ENCODE measurements around the gene PFDN2. TPM values are rescaled to one million over a fixed set of nuclear protein-coding genes. Genes with fewer than 3 reads are reported as not detected.

The PFDN2 gene
- total RNA-seq, 1 donor = 27.9 TPM

GRCh38 chr1:161111117-161111516, 6.7 kb downstream of the PFDN2 start:
- peaks cover 57% of the 10 kb centered on the region for H4K20me1 ChIP-seq (ENCODE audit: insufficient read depth, low read length)

DNA sequence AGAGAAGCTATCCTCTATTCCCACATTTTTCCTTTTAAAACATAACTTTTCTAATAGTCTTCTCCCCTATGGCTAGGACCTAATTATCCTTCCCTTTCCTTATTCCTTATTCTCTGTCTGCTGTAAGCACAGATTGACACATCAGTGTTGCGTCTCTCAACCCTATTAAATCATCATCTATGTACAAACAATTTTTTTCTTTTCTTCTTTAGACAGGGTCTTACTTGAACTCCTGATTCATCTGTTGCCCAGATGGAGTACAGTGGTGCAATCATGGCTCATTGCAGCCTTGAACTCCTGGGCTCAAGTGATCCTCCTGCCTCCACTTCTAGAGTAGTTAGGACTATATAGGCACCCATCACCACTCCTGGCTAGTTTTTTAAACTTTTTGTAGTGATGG, 11.4 kb downstream of the PFDN2 start:
- H4K20me1 ChIP-seq (ENCODE audit: insufficient read depth, low read length) = peaks cover 35% of the 10 kb centered on the region
- H3K4me1 ChIP-seq (ENCODE audit: insufficient read depth, low read length) = no peaks in the 10 kb centered on the region
- DNase-seq (ENCODE audit: insufficient read length, low spot score, missing footprints) = no peak
- no peak for TF ChIP-seq CTCF (IDR thresholded peaks at IDR 0.05; ENCODE audit: extremely low read depth, low read depth, low read length)
- no peak overlapping the region for H2AFZ ChIP-seq (ENCODE audit: low read length)
- H3K4me2 ChIP-seq (ENCODE audit: insufficient read depth, low read length) = no peak overlapping the region
- H3K36me3 ChIP-seq (ENCODE audit: insufficient read depth, low read length) = peaks cover 19% of the 10 kb centered on the region
- H3K9me3 ChIP-seq (ENCODE audit: low read depth, low read length) = no peaks in the 10 kb centered on the region
- H3K4me3 ChIP-seq (ENCODE audit: insufficient read depth, low read length) = no peak overlapping the region
- H3K27me3 ChIP-seq (ENCODE audit: insufficient read depth, low read length) = no peaks in the 10 kb centered on the region
- peaks cover 85% of the 10 kb centered on the region for H3K79me2 ChIP-seq (ENCODE audit: insufficient read depth, low read length)
- H3K27ac ChIP-seq (ENCODE audit: low read depth, low read length) = no peak overlapping the region

More at GRCh38 chr1:161111117-161111516, 6.7 kb downstream of the PFDN2 start:
- Histone ChIP-seq H3K4me1 (ENCODE audit: insufficient read depth, low read length) (peaks cover 26% of the 10 kb centered on the region), H3K27me3 (ENCODE audit: insufficient read depth, low read length) (no peaks in the 10 kb centered on the region), H3K9me3 (ENCODE audit: low read depth, low read length) (no peaks in the 10 kb centered on the region), H3K27ac (ENCODE audit: low read depth, low read length) (no peak overlapping the region), H3K4me3 (ENCODE audit: insufficient read depth, low read length) (no peak overlapping the region), H2AFZ (ENCODE audit: low read length) (no peak overlapping the region), H3K79me2 (ENCODE audit: insufficient read depth, low read length) (peaks cover 95% of the 10 kb centered on the region), H3K4me2 (ENCODE audit: insufficient read depth, low read length) (no peak overlapping the region), H3K36me3 (ENCODE audit: insufficient read depth, low read length) (peaks cover 5% of the 10 kb centered on the region)
- no peak for TF ChIP-seq CTCF (IDR thresholded peaks at IDR 0.05; ENCODE audit: extremely low read depth, low read depth, low read length)
- DNase-seq (ENCODE audit: insufficient read length, low spot score, missing footprints) = no peak

DNA sequence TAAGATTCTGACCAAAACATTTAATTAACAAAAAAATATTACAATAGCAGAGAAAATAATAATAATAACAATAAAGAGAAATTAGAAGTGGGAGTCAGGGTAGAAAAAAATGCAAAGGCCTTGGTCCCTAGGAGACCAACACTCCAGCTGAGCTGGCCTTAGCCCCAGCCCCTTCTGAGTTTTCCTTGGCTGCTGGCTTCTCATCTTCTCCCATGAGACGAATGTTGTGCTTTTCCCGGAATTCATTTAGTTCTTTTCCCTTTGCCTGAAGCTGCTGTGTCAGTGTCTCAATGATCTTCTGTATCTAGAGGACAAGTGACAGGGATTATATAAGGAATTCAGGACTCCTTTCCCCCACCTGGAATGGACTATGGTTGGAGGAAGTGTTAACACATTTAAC, 17.3 kb downstream of the PFDN2 start:
- no peak overlapping the region for H3K4me2 ChIP-seq (ENCODE audit: insufficient read depth, low read length)
- H3K9me3 ChIP-seq (ENCODE audit: low read depth, low read length) = no peaks in the 10 kb centered on the region
- no peak overlapping the region for H3K4me3 ChIP-seq (ENCODE audit: insufficient read depth, low read length)
- no peaks in the 10 kb centered on the region for H3K27me3 ChIP-seq (ENCODE audit: insufficient read depth, low read length)
- peaks cover 15% of the 10 kb centered on the region for H4K20me1 ChIP-seq (ENCODE audit: insufficient read depth, low read length)
- peaks cover 25% of the 10 kb centered on the region for H3K36me3 ChIP-seq (ENCODE audit: insufficient read depth, low read length)
- peaks cover 13% of the 10 kb centered on the region for H3K4me1 ChIP-seq (ENCODE audit: insufficient read depth, low read length)
- no peak for TF ChIP-seq CTCF (IDR thresholded peaks at IDR 0.05; ENCODE audit: extremely low read depth, low read depth, low read length)
- H3K27ac ChIP-seq (ENCODE audit: low read depth, low read length) = no peak overlapping the region
- DNase-seq (ENCODE audit: insufficient read length, low spot score, missing footprints) = no peak
- peaks cover 31% of the 10 kb centered on the region for H3K79me2 ChIP-seq (ENCODE audit: insufficient read depth, low read length)
- H2AFZ ChIP-seq (ENCODE audit: low read length) = no peak overlapping the region

GRCh38 chr1:161099090-161099802, 18.6 kb downstream of the PFDN2 start:
- DNase-seq (ENCODE audit: insufficient read length, low spot score, missing footprints) = no peak
- H3K36me3 ChIP-seq (ENCODE audit: insufficient read depth, low read length) = peaks cover 25% of the 10 kb centered on the region

More at GRCh38 chr1:161099090-161099802, 18.6 kb downstream of the PFDN2 start:
- Histone ChIP-seq H3K27me3 (ENCODE audit: insufficient read depth, low read length) (no peaks in the 10 kb centered on the region), H2AFZ (ENCODE audit: low read length) (no peak overlapping the region), H4K20me1 (ENCODE audit: insufficient read depth, low read length) (peaks cover 11% of the 10 kb centered on the region), H3K4me2 (ENCODE audit: insufficient read depth, low read length) (peak overlapping the region; percentile 100), H3K27ac (ENCODE audit: low read depth, low read length) (no peak overlapping the region), H3K4me1 (ENCODE audit: insufficient read depth, low read length) (peaks cover 13% of the 10 kb centered on the region), H3K9me3 (ENCODE audit: low read depth, low read length) (no peaks in the 10 kb centered on the region), H3K79me2 (ENCODE audit: insufficient read depth, low read length) (peaks cover 18% of the 10 kb centered on the region), H3K4me3 (ENCODE audit: insufficient read depth, low read length) (no peak overlapping the region)
- no peak for TF ChIP-seq CTCF (IDR thresholded peaks at IDR 0.05; ENCODE audit: extremely low read depth, low read depth, low read length)
